Activated CD4-positive, alpha-beta T cell treated with anti-CD3 and anti-CD28 coated beads, Interleukin-2, amount 50 U/mL, for 1 hour (primary cell): ENCODE results near the gene PLEKHG5.
"Not testable (repeated sequence)": the region's sequence is repeated elsewhere in the genome, so short reads cannot be mapped to it uniquely, and the experiment has no call there.

ENCODE experiments used
- DNase-seq: peaks from one replicate; pipeline ENCODE4 v3.0.0-alpha.2; 2020

The PLEKHG5 gene

DNA sequence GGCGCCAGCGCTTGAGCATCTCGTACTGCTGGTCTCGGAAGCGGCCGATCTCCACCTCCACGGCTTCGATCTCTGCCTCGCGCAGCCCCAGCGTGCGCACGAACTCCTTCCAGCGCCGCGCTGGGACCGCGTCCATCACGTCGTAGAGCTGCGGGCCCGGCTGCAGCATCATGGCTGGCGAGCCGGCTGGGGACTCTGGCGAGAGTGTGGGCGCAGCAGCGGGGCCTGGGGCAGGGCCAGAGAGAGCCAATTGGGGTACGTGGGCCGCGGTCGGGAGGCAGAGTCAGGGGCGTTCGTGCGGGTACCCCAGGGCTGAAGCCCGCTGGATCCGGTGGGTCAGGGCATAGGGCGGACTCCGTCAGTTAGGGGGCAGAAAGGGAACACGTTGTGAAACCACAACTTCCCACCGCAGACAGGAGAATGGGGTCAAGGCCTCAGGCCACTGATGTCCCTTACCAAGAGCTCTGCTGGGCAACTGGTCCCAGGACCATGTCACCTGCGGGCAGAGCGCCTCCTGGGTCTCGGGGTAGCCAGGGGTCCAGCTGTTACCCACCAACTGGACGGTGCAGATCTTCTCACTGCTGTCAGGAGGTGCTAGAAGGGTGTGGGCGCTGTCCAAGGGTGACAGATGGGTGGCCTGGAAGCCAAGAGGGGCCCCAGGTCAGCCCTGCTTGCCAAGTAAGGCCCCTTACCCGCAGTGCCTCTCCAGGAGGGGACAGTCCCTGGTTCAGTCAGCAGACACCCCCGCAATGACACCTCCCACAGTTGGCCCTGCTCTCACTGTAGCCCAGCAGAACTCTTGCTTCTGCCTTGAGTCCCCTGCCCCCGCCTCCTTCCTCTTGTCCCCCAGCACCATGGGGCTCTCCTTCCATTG is 29.7 kb downstream of the PLEKHG5 start:
- DNase-seq, result no peak

DNA sequence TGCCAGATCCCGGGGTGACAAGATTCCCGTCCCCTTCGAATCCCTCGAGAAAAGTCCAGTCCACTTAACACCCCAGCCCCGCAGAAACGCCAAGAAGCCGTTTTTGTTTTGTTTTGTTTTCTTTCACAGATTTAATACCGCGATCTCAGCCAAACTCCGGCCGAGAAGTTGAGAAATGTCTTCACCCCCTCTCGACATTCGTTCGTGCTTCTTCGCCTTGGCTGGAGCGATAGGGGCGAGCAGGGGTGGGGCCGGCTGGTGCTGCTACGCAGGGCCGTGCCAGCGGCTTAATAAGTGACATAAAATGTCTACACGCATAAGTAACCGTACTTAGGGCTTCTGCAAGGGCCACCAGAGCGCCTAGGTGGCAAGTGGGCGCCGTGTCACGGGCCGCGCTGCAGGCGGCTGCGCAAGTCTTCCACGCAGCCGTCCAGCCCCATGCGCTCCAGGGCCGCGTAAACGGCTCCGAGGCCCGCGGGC is 30.4 kb downstream of the PLEKHG5 start:
- DNase-seq, result no peak

DNA sequence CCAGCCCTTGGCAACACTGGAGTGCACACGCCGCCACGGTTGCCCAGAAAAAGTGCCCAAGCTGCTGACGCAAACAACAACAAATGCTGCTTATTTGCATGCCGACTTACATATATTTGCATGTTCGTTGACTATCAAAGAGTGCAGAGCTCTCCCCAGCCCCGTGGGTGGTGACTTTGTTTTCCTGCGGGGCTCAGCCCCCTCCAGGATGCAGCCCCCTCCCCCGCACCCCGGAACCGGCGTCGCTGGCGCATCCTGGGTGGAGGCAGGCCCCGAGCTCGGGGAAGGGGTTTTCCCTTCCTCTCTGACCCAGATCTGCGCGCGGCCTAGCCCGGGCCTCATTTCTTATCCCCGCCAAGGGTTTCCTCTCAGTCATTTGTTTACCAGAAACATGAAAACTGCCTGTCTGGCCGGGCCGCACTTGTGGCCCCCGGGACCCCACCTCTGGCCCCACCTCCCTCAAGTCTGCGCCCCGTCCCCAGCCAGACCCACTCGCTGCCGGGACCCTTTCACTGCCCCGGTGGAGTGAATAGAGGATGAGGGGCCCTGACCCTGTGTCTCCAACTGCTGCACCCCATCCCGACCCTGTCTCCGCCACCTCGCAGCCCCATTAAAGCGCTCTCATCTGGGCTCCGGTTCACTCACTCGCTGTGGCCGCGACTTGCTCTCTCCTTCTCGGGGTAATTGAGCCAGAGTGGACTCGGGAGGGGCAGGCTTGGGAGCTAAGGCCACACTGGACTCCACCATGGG is 31.0 kb downstream of the PLEKHG5 start:
- DNase-seq, result peak; percentile 96

DNA sequence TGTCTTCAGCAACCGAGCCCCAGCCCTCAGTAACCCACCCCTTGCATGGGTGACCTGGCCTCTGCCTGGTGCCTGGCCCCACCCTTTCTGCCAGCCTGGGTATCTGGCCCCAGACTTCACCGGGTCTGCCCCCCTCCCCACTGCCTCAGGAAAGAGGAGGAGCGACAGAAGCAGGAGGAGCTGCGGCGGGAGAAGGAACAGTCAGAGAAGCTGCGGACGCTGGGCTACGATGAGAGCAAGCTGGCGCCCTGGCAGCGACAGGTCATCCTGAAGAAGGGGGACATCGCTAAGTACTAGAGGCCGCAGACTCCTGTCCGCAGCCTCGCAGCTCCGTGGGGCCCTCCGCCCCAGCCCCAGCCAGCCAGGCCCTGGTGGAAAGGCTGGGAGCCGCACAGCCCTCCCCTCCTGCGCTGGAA is 31.6 kb downstream of the PLEKHG5 start:
- peak; percentile 73 for DNase-seq

DNA sequence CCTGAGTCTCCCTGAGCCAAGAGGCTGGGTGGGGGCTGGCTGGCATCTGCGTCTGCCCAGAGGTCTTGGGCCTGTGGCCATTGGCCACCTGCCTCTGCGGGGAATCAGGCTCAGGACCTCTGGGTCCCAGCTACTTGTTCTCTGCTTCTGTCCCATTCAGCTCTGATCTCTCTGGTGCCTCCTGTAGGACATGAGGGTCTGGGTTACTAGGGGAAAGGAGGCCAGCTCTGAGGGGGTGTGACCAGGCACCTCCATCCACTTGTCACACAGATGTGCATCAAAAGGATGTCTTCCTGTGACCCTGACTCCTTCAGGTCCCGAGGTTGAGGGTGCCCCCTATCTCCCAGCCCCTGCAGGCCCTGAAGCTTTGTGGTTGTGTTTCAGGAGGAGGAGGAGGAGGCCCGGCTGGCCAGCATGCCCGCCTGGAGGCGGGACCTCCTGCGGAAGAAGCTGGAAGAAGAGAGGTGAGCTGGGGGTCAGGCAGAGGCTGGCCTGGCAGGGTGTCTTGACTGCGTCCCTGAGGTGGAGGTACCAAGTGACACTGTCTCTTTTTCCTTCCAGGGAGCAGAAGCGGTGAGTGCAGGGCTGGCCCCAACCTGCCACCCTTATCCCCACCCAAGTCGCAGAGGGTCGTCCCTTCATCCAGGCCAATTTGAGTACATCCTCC is 34.5 kb downstream of the PLEKHG5 start:
- no peak for DNase-seq

DNA sequence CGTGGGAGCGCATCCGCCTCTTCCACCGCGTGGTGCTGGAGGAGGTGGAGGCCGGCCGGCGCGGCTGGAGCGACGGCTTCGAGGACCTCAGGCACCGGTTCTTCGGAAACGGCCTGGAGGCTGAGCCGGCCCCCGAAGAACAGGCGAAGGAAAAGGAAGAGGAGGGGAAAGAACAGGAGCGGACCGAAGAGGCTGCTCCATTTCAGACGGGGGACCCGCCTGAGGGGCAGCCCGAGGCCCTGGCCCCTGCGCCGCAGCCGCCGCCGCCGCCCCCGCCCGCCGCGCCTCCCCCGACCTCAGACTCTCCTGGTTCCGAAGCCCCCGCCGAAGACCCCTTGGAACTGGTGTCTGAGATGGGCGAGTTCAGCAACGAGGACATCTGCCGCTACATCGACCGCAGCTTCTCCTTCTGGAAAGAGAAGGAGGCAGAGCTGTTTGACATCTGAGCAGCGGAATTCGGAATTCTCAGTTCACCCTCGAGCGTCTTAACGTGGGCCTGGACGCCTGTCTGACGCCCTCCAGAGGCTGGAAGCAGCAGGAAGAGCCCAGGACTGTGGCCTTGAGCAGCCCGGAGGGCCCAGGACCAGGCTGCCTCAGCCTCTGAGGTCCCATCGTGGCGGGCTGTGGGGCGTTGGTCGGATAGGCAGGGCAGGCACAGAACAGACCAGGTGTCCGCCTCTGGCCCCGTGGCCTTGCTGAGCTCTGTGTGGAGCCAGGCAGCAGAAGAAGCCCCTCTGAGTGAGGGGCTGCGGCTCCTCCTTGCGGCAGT is 35.5 kb downstream of the PLEKHG5 start:
- not testable (repeated sequence) for DNase-seq

DNA sequence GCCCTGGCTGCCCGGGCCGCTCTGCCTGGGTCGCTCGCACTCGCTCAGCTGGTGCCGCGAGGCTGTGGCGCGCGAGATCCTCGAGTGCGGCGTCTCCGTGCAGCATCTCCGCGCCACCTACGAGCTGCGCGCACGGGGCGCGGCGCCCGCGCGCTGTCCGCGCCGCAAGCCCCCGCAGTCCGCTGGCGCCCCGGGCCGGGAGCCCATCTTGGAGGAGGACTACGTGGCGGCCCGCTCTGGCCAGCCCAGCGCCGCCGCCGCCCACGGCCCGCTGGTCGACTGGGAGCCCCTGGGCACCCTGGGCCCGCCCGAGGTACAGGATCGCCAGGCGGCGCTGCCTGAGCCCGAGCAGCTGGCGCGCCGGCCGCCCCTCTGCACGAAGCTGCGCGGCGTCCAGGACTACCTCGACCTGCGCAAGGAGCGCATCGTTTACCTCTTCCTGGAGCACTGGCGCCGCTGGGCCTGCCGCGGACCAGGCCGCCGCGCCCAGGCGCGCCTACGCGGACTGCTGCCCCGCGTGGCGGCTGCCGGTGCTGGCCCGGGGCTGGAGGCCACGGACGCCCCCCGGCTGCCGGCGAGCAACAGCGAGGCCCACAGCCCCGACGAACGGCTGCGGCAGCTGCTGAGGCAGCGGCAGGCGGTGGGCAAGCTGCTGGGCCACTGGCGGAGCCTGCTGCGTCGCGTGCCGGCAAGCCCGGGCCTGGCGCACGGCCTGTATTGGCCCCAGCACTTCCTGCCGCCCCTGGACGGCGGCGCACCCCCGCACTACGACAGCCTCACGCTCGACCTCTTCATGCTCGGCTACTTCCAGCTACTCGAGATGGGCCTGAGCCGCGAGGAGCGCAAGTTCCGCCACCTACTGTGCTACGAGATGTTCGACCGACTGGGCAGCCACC is 36.4 kb downstream of the PLEKHG5 start:
- peak; percentile 49 for DNase-seq

DNA sequence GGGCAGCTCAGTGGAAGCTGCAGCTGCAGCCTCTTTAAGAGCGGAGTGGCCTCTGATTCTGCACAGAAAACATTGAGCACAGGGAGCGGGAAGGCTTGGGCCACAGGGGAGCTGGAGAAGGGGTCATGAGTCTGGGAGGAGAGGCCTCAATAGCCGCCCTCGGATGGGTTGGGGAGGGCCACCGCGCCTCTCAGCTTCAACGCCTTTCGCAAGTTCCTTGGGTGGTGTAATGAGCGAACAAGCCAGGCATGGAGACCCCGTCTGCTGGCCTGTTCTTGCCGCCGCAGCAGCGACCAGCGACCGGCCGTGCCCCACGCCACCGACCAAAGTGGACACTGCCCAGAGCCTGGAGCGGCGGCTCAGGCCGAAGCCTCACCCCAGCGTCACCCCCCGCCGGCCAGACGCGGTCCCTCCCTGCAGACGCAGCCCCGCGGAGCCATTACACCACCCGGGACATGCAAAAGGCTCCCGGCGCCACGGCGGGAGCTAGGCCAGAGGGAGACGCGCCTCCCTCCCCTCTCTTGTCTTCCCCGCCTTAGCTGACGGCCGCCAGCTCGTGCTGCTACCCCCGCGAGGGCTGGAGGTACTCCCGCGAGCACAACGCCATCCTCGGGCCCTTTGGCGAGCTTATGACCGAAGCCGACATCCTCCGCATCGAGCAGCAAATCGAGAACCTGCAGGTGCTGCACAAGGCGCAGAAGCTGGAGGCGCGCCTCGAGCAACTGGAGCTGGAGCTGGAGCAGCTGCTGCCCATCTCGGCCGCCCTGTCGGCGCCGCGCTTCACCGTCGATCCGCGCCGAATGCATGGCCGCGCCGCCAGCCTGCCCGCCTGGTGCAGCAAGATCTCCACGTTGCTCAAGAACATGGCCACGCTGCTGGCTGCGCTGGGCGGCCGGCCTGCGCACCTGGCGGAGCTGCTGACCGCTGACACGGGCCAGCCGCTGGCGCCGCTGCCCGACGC is 37.3 kb downstream of the PLEKHG5 start:
- not testable (repeated sequence) for DNase-seq

DNA sequence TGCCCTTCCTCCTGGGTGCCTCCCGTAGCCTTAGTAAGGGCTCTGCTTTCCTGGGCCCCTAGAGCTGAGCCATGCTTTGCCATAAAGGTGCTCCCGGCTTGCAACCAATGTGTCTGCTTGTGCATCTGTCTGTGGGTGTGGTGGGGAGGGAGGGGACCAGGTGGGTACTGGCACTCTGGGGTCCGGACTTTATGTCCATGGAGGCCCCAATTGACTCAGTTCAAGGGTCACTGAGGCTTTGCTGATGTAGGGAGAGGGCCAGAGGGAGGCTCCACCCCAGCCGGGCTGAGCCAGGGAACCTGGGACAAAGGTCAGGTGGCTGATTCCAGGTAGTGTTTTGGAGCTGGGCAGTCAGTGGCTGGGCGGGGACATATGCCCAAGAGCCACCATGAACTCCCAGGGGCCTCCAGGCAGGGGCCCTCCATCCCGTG is 40.5 kb downstream of the PLEKHG5 start:
- no peak for DNase-seq

DNA sequence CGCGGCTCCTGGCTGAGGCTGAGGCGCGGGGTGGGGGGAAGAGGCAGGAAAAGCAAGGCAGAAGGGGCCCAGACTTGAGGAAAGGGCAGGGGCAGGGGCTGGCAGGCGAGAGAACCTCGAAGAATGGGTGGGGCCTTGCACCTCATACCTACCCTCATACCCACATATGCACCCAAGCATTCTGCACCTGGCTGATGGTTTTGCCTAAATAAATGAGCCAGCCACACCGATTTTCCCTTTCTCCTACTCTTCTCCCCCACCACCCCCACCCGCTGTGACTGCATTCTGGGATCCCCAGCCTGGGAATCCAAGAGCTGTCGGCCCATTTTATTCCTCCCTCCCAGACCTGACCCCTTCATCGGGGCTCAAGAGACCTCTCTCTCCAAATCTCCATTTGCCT is 41.0 kb downstream of the PLEKHG5 start:
- DNase-seq, result not testable (repeated sequence)

DNA sequence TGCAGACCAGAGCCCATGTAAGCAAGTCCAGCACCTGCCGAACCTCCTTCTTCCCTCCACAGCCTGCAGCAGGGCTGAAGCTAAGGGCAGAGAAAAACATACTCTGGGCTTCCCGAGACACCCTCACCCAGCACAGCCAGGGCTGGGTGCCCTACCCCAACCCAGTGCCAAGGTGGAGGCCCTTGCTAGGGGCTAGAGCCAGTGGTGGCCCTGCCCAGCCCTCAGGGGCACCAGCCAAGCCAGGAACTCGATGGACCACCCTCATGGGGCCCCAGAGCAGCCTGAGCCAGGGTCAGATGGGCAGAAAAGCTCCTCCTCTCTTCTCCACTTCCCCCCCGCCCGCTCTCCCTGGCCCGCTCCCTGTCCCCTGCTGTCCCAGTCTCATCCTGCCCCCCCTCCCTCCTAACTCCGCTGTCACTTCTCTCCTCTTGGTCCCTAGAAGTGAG is 41.4 kb downstream of the PLEKHG5 start:
- DNase-seq, result no peak

DNA sequence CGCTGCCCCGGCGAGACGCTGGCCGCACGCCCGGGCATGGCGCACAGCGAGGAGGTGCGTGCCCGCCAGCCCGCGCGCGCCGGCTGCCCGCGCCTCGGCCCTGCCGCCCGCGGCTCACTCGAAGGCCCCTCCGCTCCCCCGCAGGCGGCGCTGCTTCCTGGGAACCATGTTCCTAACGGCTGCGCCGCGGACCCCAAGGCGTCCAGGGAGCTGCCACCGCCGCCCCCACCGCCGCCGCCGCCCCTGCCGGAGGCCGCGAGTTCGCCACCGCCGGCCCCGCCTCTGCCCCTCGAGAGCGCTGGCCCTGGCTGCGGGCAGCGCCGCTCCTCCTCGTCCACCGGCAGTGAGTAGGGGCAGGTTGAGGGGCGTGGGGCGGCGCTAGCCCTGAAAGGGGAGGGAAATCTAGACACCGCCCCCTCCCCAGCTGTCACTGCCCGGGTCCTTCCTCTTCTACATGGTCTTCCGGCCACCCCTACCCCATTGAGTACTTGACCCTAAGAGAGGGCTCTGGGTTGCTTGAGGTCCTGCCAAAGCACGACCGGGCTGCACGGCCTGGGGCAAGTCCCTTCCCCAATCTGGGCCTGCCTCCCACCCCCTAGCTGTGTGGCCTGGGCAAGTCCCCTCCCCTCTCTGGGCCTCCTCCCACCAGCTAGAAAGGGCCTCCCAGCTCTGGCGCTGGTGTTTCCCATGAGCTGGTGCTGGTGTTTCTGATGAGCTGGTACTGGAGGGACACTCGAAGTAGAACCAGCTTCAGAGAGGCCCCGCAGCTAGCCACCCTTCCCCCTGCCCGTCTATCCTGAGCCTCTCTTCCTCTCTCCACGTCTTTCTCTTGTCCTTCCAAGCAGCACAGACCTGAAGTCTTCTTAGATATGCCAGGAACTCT is 42.5 kb downstream of the PLEKHG5 start:
- DNase-seq, result no peak

DNA sequence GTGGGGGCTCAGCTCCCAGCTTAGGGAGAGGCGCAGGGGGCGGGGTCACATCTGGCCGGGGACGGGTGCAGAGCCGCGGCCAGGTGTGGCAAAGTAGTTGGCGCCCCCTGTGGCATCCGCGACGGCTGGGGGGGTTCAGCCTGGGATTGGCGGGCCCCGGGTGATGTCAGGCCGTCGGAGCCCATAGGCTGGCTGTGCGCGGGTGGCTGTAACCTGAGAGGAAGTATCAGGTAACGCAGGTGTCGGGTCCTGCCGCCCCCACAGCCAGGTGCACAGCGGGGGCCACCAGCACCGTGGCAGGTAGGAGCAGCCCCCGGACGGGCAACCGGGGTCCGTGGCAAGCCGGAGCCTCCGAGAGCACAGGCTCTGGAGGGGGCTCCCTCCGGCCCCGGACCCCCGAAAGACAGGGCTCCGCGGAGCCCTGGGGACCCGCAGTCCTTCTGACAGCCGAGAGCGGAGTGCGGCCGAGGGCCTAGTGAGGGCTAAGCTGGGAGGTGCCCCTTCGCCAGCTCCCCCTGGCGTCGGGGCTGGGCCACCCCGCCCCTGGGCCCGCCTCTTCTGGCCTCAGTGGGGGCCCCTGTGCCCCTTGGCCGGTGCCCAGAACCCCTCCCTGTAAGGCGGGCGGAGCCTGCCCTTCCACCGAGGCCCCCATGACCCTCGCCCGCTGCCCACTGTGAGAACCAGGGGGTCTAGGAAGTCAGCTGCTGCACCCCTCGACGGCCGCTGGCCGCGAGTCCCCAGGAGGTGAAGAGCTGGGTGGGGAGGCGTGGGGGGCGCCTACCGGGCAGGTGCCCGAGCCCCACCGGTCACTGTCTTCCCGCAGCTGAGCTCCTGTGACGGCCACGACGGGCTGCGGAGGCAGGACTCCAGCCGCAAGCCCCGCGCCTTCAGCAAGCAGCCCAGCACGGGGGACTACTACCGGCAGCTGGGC is 43.4 kb downstream of the PLEKHG5 start:
- DNase-seq, result peak; percentile 63

DNA sequence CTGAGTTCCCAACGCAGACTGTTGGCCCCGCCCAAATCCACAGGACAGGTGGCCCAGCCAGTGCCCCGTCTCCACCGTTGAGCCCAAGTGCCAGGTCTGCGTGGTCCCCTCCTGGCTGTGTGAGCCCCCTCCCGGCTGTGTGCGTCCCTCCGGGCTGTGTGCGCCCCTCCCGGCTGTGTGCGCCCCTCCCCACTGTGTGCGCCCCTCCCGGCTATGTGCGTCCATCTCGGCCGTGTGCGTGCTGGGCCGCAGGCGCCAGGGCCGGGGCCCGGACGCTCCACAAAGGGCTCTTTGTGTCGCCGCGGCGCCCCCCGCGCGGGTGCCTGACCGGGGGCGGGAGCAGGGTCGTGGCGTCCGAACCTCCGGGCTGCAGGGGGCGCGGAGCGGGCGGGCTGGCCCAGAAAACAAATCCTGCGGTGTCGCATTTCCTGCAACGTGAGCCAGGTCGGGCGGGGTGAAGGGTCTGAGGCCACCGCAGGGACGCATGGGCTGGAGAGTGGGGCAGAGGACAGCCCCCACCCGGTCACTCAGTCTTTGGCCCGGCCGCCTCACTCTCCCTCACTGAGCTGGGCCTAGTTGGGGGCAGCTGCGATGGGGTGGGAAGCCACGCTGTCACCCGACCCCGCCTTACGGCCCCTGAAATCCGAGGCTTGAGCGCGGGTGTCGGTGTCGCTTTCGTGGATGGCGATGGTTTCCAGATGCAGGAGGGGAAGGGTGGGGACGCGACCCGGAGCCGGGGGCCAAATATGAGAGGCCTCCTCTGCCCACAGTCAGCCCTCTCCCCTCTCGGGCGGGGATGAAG is 44.2 kb downstream of the PLEKHG5 start:
- DNase-seq, result no peak

DNA sequence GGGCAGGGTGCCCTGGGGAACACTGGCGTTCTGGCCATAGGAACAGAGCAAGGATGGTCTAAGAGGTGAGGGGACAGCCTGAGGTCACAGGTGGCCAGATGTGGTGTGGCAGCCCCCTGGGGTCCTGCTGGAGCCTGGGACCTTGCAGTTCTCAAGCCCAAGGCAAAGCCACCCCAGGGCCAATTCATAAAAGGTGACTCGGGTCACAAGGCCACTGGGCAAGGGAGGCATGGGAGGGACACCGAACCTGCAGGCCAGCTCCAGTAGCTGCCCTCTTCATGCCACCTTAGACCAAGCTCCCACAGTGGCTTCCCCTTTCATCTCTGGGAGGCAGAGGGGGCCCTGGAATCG is 44.8 kb downstream of the PLEKHG5 start:
- DNase-seq, result no peak

DNA sequence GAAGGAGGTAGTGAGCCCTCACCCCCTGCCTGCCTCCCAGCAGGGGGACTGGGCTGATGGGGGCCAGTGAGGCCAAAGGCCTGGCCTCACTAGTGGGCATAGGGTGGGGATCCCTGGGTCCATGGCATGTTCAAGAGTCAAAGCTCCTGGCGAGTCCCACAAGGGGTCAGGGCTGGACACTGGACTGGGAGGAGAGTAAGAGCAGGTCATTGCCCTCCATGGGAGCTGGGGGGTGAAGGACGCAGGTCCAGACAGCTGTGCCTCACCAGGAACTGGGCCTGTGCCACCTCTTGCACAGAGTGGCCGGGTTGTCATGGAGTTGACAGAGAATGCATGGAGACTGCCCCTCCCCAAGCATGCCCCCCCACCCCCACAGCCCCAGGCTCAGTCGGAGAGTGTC is 45.5 kb downstream of the PLEKHG5 start:
- DNase-seq, result not testable (repeated sequence)
